HL-60 (cell line): ENCODE measurements around the gene ACTA2.

Source experiments
- DNase-seq, 2 experiments: peaks; one replicate each; pipeline ENCODE4 v3.0.0-alpha.2; 2010 to 2020; ENCODE audit warnings: low read depth in 1 of 2, low spot score in 1 of 2
- H3K27ac ChIP-seq: fragments of 250-450 bp; sonication (Bioruptor Pico); replicated peaks from 2 replicates; pipeline ENCODE4 v1.5.1; 2020; ENCODE audit warnings: mild to moderate bottlenecking, moderate library complexity
- H3K27me3 ChIP-seq: fragments of 250-450 bp; sonication (Bioruptor Pico); 2 replicates; pipeline ENCODE4 v1.5.1; 2021; ENCODE audit warnings: mild to moderate bottlenecking, moderate library complexity; ENCODE audit not compliant: insufficient read depth, poor library complexity, severe bottlenecking
- H3K4me3 ChIP-seq: replicated peaks from 2 replicates; pipeline ENCODE4 v1.5.1; 2011; ENCODE audit warnings: mild to moderate bottlenecking, control low read depth, low read length; ENCODE audit not compliant: insufficient read depth
- CTCF ChIP-seq: IDR thresholded peaks from one replicate; pipeline ENCODE4 v1.5.1; 2011; ENCODE audit warnings: low read length, control low read depth, inconsistent platforms; ENCODE audit not compliant: insufficient read depth
- GABPA ChIP-seq: IDR thresholded peaks from 2 replicates; pipeline ENCODE4 v1.6.1; 2012; ENCODE audit warnings: low read depth
- POLR2AphosphoS5 ChIP-seq: IDR thresholded peaks from 2 replicates; pipeline ENCODE4 v1.6.1; 2012; ENCODE audit warnings: low read depth
- REST ChIP-seq: IDR thresholded peaks from 2 replicates; pipeline ENCODE4 v1.6.1; 2012; ENCODE audit warnings: low read depth; ENCODE audit not compliant: insufficient replicate concordance
- SPI1 ChIP-seq: IDR thresholded peaks from 2 replicates; pipeline ENCODE4 v1.6.1; 2012; ENCODE audit warnings: low read depth, mild to moderate bottlenecking, borderline replicate concordance

The ACTA2 gene

GRCh38 chr10:88895250-88895649 is 57.3 kb downstream of the ACTA2 start:
- DNase-seq = no peak
- Histone ChIP-seq H3K27ac (no peak overlapping the region), H3K4me3 (no peak overlapping the region), H3K27me3 (no peaks in the 10 kb centered on the region)
- no peak for TF ChIP-seq REST
- TF ChIP-seq SPI1 = no peak
- no peak for TF ChIP-seq POLR2AphosphoS5
- no peak for TF ChIP-seq CTCF
- TF ChIP-seq GABPA = no peak

- TF ChIP-seq SPI1 = no peak
- TF ChIP-seq REST = no peak
- no peak for TF ChIP-seq CTCF
- no peak overlapping the region for H3K4me3 ChIP-seq
- no peak for DNase-seq
- H3K27ac ChIP-seq = no peak overlapping the region
- H3K27me3 ChIP-seq = no peaks in the 10 kb centered on the region
Observed at GRCh38 chr10:88893611-88894010, 59.0 kb downstream of the ACTA2 start.

GRCh38 chr10:88892222-88892967 is 60.2 kb downstream of the ACTA2 start:
- H3K4me3 ChIP-seq = no peak overlapping the region
- TF ChIP-seq CTCF = no peak
- no peak for TF ChIP-seq GABPA
- no peak for TF ChIP-seq SPI1
- no peak for TF ChIP-seq REST
- no peak for TF ChIP-seq POLR2AphosphoS5
- no peak overlapping the region for H3K27ac ChIP-seq
- no peak for DNase-seq
- no peaks in the 10 kb centered on the region for H3K27me3 ChIP-seq
